Trophoblast cell (in vitro differentiated cells and primary cell): Measurements from ENCODE around the gene CACNA1C.
A peak's percentile ranks its signal among the peaks of the same experiment; 100 is the strongest.

ENCODE experiments used
- DNase-seq, 2 donors: peaks; one replicate each; pipeline ENCODE4 v3.0.0-alpha.2; 2016
- H2AFZ ChIP-seq: 2 replicates; pipeline ENCODE4 v1.6.1; 2013; ENCODE audit warnings: low read length, moderate library complexity, mild to moderate bottlenecking; ENCODE audit not compliant: insufficient read depth, poor library complexity
- H2AK5ac ChIP-seq: 2 replicates; pipeline ENCODE4 v1.6.1; 2013; ENCODE audit warnings: mild to moderate bottlenecking, low read length
- H2BK120ac ChIP-seq: 2 replicates; pipeline ENCODE4 v1.6.1; 2013; ENCODE audit warnings: low read length, mild to moderate bottlenecking, moderate library complexity; ENCODE audit not compliant: insufficient read depth, poor library complexity
- H2BK12ac ChIP-seq: 2 replicates; pipeline ENCODE4 v1.6.1; 2013; ENCODE audit warnings: mild to moderate bottlenecking, low read length, moderate library complexity
- H2BK5ac ChIP-seq: 2 replicates; pipeline ENCODE4 v1.6.1; 2013; ENCODE audit warnings: low read length, low read depth, moderate library complexity, mild to moderate bottlenecking; ENCODE audit not compliant: poor library complexity
- H3K14ac ChIP-seq: 2 replicates; pipeline ENCODE4 v1.6.1; 2013; ENCODE audit warnings: mild to moderate bottlenecking, low read length
- H3K18ac ChIP-seq: 2 replicates; pipeline ENCODE4 v1.6.1; 2013; ENCODE audit warnings: mild to moderate bottlenecking, low read length
- H3K23ac ChIP-seq: 2 replicates; pipeline ENCODE4 v1.6.1; 2013; ENCODE audit warnings: low read length
- H3K27ac ChIP-seq: 2 replicates; pipeline ENCODE4 v1.5.1; 2013; ENCODE audit warnings: low read depth, mild to moderate bottlenecking, inconsistent platforms, low read length, moderate library complexity
- H3K27me3 ChIP-seq: 2 replicates; pipeline ENCODE4 v1.6.1; 2013; ENCODE audit warnings: inconsistent platforms, mild to moderate bottlenecking, low read length, moderate library complexity; ENCODE audit not compliant: insufficient read depth
- H3K36me3 ChIP-seq, 2 experiments: 1 replicate in 1 of 2; 2 replicates in 1 of 2; pipeline ENCODE4 v1.6.1; 2013; ENCODE audit warnings: low read length in 2 of 2, mild to moderate bottlenecking in 2 of 2, moderate library complexity in 1 of 2; ENCODE audit not compliant: insufficient read depth in 2 of 2, control insufficient read depth in 1 of 2
- H3K4ac ChIP-seq: 2 replicates; pipeline ENCODE4 v1.6.1; 2013; ENCODE audit warnings: low read depth, mild to moderate bottlenecking, low read length, moderate library complexity
- H3K4me1 ChIP-seq, 2 experiments: 1 replicate in 1 of 2; 2 replicates in 1 of 2; pipeline ENCODE4 v1.6.1; 2013; ENCODE audit warnings: low read length in 2 of 2, mild to moderate bottlenecking in 2 of 2, moderate library complexity in 1 of 2; ENCODE audit not compliant: insufficient read depth in 2 of 2, control insufficient read depth in 1 of 2
- H3K4me2 ChIP-seq: 2 replicates; pipeline ENCODE4 v1.6.1; 2013; ENCODE audit warnings: inconsistent platforms, mild to moderate bottlenecking, low read length, moderate library complexity
- H3K4me3 ChIP-seq: 2 replicates; pipeline ENCODE4 v1.5.1; 2013; ENCODE audit warnings: mild to moderate bottlenecking, low read depth, low read length, inconsistent platforms
- H3K79me1 ChIP-seq: one replicate; pipeline ENCODE4 v1.6.1; 2013; ENCODE audit warnings: low read length
- H3K79me2 ChIP-seq: 2 replicates; pipeline ENCODE4 v1.6.1; 2013; ENCODE audit warnings: low read length, mild to moderate bottlenecking; ENCODE audit not compliant: control insufficient read depth, insufficient read depth, poor library complexity
- H3K9ac ChIP-seq: 2 replicates; pipeline ENCODE4 v1.6.1; 2013; ENCODE audit warnings: mild to moderate bottlenecking, low read length
- H3K9me3 ChIP-seq: 2 replicates; pipeline ENCODE4 v1.6.1; 2013; ENCODE audit warnings: low read depth, mild to moderate bottlenecking, control low read depth, inconsistent platforms, low read length; ENCODE audit not compliant: insufficient read depth
- H4K12ac ChIP-seq: 2 replicates; pipeline ENCODE4 v1.6.1; 2013; ENCODE audit warnings: low read depth, mild to moderate bottlenecking, low read length, moderate library complexity
- H4K8ac ChIP-seq: 2 replicates; pipeline ENCODE4 v1.6.1; 2013; ENCODE audit warnings: low read depth, mild to moderate bottlenecking, low read length, moderate library complexity
- H4K91ac ChIP-seq: one replicate; pipeline ENCODE4 v1.6.1; 2013; ENCODE audit warnings: low read depth, mild to moderate bottlenecking, low read length, moderate library complexity
- WGBS: extraction: QIAGEN DNeasy Blood & Tissue Kit; methylation state at CpG from one replicate; pipeline ENCODE4 v1.1.7; 2013; ENCODE audit warnings: missing lambda C conversion rate; ENCODE audit not compliant: insufficient read length, insufficient coverage; ENCODE audit errors: extremely low coverage; 5-methylcytosine and 5-hydroxymethylcytosine counted together

Gene CACNA1C

GRCh38 chr12:2029851-2030250 is 22.9 kb upstream of the CACNA1C start:
- Histone ChIP-seq H2BK120ac (no peak overlapping the region), H3K79me2 (no peaks in the 10 kb centered on the region), H4K8ac (no peak overlapping the region), H3K79me1 (no peaks in the 10 kb centered on the region), H3K4ac (no peak overlapping the region), H3K27me3 (no peaks in the 10 kb centered on the region), H3K36me3 (no peaks in the 10 kb centered on the region), H3K4me3 (no peak overlapping the region), H2AK5ac (no peak overlapping the region), H3K9me3 (no peaks in the 10 kb centered on the region), H3K23ac (no peak overlapping the region), H3K9ac (no peak overlapping the region), H2AFZ (no peak overlapping the region), H4K91ac (no peak overlapping the region), H3K4me2 (no peak overlapping the region), H3K14ac (no peak overlapping the region), H3K4me1 (no peaks in the 10 kb centered on the region), H4K12ac (no peak overlapping the region), H3K27ac (no peak overlapping the region), H3K18ac (no peak overlapping the region), H2BK5ac (no peak overlapping the region), H2BK12ac (no peak overlapping the region)
- DNase-seq = no peak
- WGBS = no CpG with 5 or more reads among the region's 3 CpGs

- no CpG with 5 or more reads among the region's 8 CpGs for WGBS
- H4K91ac ChIP-seq = no peak overlapping the region
These were observed 20.3 kb upstream of the CACNA1C start for GRCh38 chr12:2032506-2032905.

DNA sequence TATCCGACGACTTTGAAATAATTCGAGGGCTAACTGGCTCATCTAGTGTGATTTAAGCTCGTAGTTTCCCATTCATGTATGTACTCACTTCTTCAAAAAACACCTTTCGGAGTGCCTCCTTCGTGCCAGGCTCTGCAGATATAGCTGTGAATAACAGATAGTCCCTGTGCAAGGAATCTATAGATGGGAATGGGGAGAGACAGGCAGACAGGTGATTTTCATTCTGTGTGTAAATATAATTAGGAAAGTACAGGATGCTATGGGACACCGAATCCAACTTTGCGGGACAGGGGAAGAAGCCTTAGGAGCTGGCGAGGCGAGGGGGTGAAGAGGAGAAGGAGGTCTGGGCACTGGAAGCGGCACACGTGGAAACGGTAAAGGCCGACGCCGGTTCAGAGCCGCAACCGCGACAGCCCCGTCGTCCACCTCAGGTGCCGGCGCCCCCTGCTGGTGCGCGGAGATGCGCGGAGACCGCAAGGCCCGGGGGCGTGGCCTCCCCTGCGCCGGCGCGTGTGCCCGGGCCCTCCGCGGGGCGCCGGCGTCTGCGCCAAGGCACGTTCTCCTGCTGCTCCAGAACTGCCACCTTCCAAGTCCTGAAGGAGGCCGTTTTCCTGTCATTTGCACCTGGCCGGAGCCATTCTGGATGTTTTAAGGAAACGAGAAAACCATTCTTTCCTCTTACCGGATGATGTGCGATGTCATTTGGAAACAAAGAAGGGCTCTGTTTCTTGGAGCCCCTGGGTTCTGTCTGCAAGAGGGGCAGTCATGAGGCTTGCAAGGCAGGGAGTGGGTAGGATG is 18.0 kb upstream of the CACNA1C start:
- no peak overlapping the region for H2BK5ac ChIP-seq
- peak overlapping the region; percentile 62 for H2AFZ ChIP-seq
- H4K8ac ChIP-seq = peak overlapping the region; percentile 17
- no peak overlapping the region for H3K4ac ChIP-seq
- no peak overlapping the region for H3K4me3 ChIP-seq
- DNase-seq = peak; percentile 68 to 92
- no peak overlapping the region for H2BK12ac ChIP-seq
- no peak overlapping the region for H3K18ac ChIP-seq
- no peak overlapping the region for H4K91ac ChIP-seq
- no peaks in the 10 kb centered on the region for H3K36me3 ChIP-seq
- H4K12ac ChIP-seq = no peak overlapping the region
- WGBS = no CpG with 5 or more reads among the region's 47 CpGs
- H2BK120ac ChIP-seq = no peak overlapping the region
- H3K27ac ChIP-seq = no peak overlapping the region
- no peaks in the 10 kb centered on the region for H3K79me2 ChIP-seq
- H3K9ac ChIP-seq = no peak overlapping the region
- H3K4me1 ChIP-seq = no peaks in the 10 kb centered on the region
- peak overlapping the region; percentile 63 for H3K4me2 ChIP-seq
- H3K79me1 ChIP-seq = no peaks in the 10 kb centered on the region
- H2AK5ac ChIP-seq = no peak overlapping the region
- H3K27me3 ChIP-seq = no peaks in the 10 kb centered on the region
- H3K9me3 ChIP-seq = peaks cover 2% of the 10 kb centered on the region
- H3K14ac ChIP-seq = no peak overlapping the region
- no peak overlapping the region for H3K23ac ChIP-seq

More at GRCh38 chr12:2032506-2032905, 20.3 kb upstream of the CACNA1C start:
- H4K8ac ChIP-seq = no peak overlapping the region
- no peak overlapping the region for H3K14ac ChIP-seq
- H2BK12ac ChIP-seq = no peak overlapping the region
- no peak overlapping the region for H3K4me2 ChIP-seq
- H3K79me2 ChIP-seq = no peaks in the 10 kb centered on the region
- H2AK5ac ChIP-seq = no peak overlapping the region
- H3K27me3 ChIP-seq = no peaks in the 10 kb centered on the region
- no peak overlapping the region for H2AFZ ChIP-seq
- no peak overlapping the region for H3K23ac ChIP-seq
- no peak overlapping the region for H2BK120ac ChIP-seq
- H3K79me1 ChIP-seq = no peaks in the 10 kb centered on the region
- H3K4me1 ChIP-seq = no peaks in the 10 kb centered on the region
- no peak overlapping the region for H3K27ac ChIP-seq
- H3K9ac ChIP-seq = no peak overlapping the region
- H3K36me3 ChIP-seq = no peaks in the 10 kb centered on the region
- no peak overlapping the region for H3K4me3 ChIP-seq
- no peak overlapping the region for H4K12ac ChIP-seq
- H3K4ac ChIP-seq = no peak overlapping the region
- H2BK5ac ChIP-seq = no peak overlapping the region
- H3K9me3 ChIP-seq = peaks cover 2% of the 10 kb centered on the region
- no peak for DNase-seq
- no peak overlapping the region for H3K18ac ChIP-seq

GRCh38 chr12:2035431-2036055 is 17.2 kb upstream of the CACNA1C start:
- Histone ChIP-seq H3K14ac (no peak overlapping the region), H3K9ac (no peak overlapping the region), H4K8ac (no peak overlapping the region), H3K23ac (no peak overlapping the region), H3K27me3 (no peaks in the 10 kb centered on the region), H3K4me1 (no peaks in the 10 kb centered on the region), H3K18ac (no peak overlapping the region), H3K79me2 (no peaks in the 10 kb centered on the region), H2BK12ac (no peak overlapping the region), H2AK5ac (no peak overlapping the region), H3K79me1 (no peaks in the 10 kb centered on the region), H3K9me3 (peaks cover 2% of the 10 kb centered on the region), H2BK5ac (no peak overlapping the region), H3K4me3 (no peak overlapping the region), H4K91ac (no peak overlapping the region), H3K4ac (no peak overlapping the region), H3K4me2 (peak overlapping the region; percentile 63), H3K27ac (no peak overlapping the region), H2AFZ (no peak overlapping the region), H2BK120ac (no peak overlapping the region), H4K12ac (no peak overlapping the region), H3K36me3 (no peaks in the 10 kb centered on the region)
- DNase-seq = no peak
- WGBS = no CpG with 5 or more reads among the region's 15 CpGs
